ENCODE measurements around the gene PNLDC1. TPM values are rescaled to one million over a fixed set of nuclear protein-coding genes. Genes with fewer than 3 reads are reported as not detected.

Gene PNLDC1
- total and polyA plus RNA-seq, 9 of the 15 experiments (the other 6 are each of a cell fraction or from before 2014, with no cell fraction given) = 0.12 TPM; not detected in 8

DNA sequence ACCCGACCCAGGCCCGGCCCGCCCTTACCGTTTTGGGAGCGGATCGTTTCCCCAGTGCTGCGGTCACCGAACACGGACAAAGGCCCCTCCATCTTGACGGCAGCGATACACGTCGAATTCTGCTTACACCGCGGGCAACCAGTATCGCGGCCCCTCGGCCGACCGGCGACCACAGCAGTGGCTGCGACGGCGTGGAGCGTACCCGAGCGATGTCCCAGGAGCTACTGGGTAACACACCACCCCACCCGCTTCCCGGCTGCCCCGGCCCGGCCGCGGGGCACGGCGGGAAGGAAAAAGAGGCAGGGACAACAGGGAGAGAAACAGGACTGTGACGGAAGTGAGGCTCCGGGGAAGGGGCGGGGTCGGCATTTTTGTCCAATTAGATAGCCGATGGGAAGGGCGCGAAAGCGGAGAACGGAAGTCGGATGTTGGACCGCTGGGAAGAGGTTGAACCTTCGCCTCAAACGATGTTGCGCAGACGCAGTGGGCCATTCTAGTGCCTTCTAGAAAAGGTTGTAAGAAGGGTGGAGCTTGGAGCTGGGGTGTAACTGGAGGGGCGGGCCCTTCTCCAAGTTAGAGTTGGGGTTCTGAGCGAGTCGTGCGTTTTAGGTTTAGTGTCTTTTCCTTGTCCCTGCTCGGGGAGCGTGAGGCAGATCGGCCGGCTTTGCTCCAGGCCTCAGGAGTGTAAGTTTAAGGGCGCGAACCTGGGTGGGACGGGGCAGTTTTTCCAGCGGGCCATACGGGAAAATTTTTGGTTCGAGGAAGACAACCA is 10.5 kb upstream of the PNLDC1 start, which contains the start of gene TCP1 (continued):
- TF ChIP-seq ZNF780A (CRISPR knock-in tag; IDR thresholded peaks at IDR 0.05) (no peak), NONO (IDR thresholded peaks at IDR 0.05; ENCODE audit: low read depth in 2 of 2, low read length in 1 of 2) (peak in 1 of 2 experiments; percentile 86; a peak in 2 of 4 replicates), EP400 (IDR thresholded peaks at IDR 0.05) (peak; percentile 89; the same call in 1 of the 2 replicates), SUPT5H (IDR thresholded peaks at IDR 0.05) (peak; percentile 98), NFYB (IDR thresholded peaks at IDR 0.05; ENCODE audit: extremely low read depth, insufficient read length) (peak; percentile 64), TCF7L2 (IDR thresholded peaks at IDR 0.05; ENCODE audit: low read depth, low read length) (peak; percentile 74; the same call in 1 of the 2 replicates), ZNF77 (CRISPR knock-in tag; IDR thresholded peaks at IDR 0.05) (no peak), TAF9B (IDR thresholded peaks at IDR 0.05; ENCODE audit: partially characterized antibody) (peak; percentile 92), LARP7 (IDR thresholded peaks at IDR 0.05) (peak; percentile 55; the same call in 1 of the 2 replicates), ZNF134 (CRISPR knock-in tag; conservative IDR thresholded peaks at IDR 0.05) (0 out of 2 replicates have a peak, but pooled peaks have one; percentile 54), SMAD1 (IDR thresholded peaks at IDR 0.05; ENCODE audit: low read depth, low read length, partially characterized antibody) (no peak), MEIS2 (IDR thresholded peaks at IDR 0.05; ENCODE audit: partially characterized antibody) (peak; percentile 85), C11orf30 (IDR thresholded peaks at IDR 0.05; ENCODE audit: low read depth) (peak; percentile 81), ZSCAN29 (IDR thresholded peaks at IDR 0.05) (no peak)
- TF ChIP-seq, protein P1, sequence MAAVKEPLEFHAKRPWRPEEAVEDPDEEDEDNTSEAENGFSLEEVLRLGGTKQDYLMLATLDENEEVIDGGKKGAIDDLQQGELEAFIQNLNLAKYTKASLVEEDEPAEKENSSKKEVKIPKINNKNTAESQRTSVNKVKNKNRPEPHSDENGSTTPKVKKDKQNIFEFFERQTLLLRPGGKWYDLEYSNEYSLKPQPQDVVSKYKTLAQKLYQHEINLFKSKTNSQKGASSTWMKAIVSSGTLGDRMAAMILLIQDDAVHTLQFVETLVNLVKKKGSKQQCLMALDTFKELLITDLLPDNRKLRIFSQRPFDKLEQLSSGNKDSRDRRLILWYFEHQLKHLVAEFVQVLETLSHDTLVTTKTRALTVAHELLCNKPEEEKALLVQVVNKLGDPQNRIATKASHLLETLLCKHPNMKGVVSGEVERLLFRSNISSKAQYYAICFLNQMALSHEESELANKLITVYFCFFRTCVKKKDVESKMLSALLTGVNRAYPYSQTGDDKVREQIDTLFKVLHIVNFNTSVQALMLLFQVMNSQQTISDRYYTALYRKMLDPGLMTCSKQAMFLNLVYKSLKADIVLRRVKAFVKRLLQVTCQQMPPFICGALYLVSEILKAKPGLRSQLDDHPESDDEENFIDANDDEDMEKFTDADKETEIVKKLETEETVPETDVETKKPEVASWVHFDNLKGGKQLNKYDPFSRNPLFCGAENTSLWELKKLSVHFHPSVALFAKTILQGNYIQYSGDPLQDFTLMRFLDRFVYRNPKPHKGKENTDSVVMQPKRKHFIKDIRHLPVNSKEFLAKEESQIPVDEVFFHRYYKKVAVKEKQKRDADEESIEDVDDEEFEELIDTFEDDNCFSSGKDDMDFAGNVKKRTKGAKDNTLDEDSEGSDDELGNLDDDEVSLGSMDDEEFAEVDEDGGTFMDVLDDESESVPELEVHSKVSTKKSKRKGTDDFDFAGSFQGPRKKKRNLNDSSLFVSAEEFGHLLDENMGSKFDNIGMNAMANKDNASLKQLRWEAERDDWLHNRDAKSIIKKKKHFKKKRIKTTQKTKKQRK (IDR thresholded peaks at IDR 0.05; ENCODE audit: borderline replicate concordance, low read depth, low read length) = no peak
- TF ChIP-seq, protein P2, sequence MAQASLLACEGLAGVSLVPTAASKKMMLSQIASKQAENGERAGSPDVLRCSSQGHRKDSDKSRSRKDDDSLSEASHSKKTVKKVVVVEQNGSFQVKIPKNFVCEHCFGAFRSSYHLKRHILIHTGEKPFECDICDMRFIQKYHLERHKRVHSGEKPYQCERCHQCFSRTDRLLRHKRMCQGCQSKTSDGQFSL (CRISPR knock-in tag; IDR thresholded peaks at IDR 0.05) = no peak; the same call in 1 of the 2 replicates
- TF ChIP-seq, protein P2 (tag; IDR thresholded peaks at IDR 0.05) = no peak
- TF ChIP-seq, protein P3, sequence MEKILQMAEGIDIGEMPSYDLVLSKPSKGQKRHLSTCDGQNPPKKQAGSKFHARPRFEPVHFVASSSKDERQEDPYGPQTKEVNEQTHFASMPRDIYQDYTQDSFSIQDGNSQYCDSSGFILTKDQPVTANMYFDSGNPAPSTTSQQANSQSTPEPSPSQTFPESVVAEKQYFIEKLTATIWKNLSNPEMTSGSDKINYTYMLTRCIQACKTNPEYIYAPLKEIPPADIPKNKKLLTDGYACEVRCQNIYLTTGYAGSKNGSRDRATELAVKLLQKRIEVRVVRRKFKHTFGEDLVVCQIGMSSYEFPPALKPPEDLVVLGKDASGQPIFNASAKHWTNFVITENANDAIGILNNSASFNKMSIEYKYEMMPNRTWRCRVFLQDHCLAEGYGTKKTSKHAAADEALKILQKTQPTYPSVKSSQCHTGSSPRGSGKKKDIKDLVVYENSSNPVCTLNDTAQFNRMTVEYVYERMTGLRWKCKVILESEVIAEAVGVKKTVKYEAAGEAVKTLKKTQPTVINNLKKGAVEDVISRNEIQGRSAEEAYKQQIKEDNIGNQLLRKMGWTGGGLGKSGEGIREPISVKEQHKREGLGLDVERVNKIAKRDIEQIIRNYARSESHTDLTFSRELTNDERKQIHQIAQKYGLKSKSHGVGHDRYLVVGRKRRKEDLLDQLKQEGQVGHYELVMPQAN (IDR thresholded peaks at IDR 0.05; ENCODE audit: borderline replicate concordance) = peak; percentile 69; the same call in 1 of the 2 replicates
- TF ChIP-seq, protein P4, sequence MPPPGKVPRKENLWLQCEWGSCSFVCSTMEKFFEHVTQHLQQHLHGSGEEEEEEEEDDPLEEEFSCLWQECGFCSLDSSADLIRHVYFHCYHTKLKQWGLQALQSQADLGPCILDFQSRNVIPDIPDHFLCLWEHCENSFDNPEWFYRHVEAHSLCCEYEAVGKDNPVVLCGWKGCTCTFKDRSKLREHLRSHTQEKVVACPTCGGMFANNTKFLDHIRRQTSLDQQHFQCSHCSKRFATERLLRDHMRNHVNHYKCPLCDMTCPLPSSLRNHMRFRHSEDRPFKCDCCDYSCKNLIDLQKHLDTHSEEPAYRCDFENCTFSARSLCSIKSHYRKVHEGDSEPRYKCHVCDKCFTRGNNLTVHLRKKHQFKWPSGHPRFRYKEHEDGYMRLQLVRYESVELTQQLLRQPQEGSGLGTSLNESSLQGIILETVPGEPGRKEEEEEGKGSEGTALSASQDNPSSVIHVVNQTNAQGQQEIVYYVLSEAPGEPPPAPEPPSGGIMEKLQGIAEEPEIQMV (tag; conservative IDR thresholded peaks at IDR 0.05; ENCODE audit: low read depth) = no peak
